Glomerular visceral epithelial cell (primary cell): ENCODE results near the gene ARHGAP24.
"Not testable (repeated sequence)": the region's sequence is repeated elsewhere in the genome, so short reads cannot be mapped to it uniquely, and the experiment has no call there.

Experiments used
- DNase-seq: peaks from one replicate; pipeline ENCODE4 v3.0.0-alpha.2; 2016; ENCODE audit errors: extremely low spot score

Gene ARHGAP24

GRCh38 chr4:85913931-85914694 lies 439.2 kb downstream of the ARHGAP24 start:
- DNase-seq, result no peak

DNA sequence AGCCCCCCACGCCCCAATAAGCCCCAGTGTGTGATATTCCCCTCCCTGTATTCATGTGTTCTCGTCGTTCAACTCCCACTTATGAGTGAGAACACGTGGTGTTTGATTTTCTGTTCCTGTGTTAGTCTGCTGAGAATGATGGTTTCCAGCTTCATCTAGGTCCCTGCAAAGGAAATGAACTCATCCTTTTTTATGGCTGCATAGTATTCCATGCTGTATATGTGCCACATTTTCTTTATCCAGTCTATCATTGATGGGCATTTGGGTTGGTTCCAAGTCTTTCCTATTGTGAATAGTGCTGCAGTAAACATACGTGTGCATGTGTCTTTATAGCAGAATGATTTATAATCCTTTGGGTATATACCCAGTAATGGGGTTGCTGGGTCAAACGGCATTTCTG lies 440.6 kb downstream of the ARHGAP24 start:
- DNase-seq, result not testable (repeated sequence)

DNA sequence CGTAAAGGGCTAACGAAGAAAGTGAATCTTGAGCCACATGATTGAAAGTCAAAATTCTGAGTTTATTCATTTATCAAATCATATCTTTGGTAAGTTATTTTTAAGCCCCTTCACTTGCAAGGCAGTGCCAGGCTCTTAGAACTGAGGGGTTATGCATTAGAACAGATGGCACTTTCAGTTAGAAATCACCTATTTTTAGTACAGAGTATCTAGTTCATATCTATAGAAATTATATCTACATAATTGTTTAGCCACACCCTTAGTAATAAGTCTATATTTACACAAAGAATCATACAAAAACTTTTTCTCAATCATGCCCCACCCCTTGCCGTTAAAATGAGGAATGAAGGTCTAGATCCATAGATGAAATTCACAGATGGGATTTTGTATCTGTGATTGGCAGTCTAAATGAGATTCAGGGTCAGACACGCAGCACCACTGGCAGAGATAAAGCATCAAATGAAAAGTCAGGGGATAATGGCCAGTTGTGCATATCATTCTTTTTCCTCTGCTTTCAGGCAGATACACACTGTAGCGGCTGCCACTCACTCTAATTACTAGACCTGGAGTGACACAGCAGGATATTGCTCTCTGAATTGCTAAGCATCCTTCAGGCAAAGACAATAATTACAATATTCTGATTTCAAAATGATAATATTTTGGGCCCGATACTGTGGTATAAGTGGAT lies 444.4 kb downstream of the ARHGAP24 start:
- DNase-seq, result no peak

DNA sequence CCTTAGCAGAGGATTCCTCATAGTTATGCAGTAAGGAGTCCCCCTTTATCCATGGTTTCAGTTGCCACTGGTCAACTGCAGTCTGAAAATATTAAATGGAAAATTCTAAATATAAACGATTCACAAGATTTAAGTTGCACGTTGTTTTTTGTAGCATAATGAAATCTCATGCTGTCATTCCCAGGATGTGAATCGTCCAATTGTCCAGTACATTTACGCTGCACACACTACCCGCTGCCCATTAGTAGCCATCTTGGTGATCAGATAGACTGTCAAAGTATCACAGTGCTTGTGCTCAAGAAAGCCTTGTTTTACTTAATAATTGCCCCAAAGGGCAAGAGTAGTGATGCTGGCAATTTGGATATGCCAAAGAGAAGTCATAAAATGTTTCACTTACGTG lies 450.1 kb downstream of the ARHGAP24 start:
- DNase-seq, result no peak

- peak; percentile 90 for DNase-seq
These were observed 454.0 kb downstream of the ARHGAP24 start for GRCh38 chr4:85928775-85929591.

DNA sequence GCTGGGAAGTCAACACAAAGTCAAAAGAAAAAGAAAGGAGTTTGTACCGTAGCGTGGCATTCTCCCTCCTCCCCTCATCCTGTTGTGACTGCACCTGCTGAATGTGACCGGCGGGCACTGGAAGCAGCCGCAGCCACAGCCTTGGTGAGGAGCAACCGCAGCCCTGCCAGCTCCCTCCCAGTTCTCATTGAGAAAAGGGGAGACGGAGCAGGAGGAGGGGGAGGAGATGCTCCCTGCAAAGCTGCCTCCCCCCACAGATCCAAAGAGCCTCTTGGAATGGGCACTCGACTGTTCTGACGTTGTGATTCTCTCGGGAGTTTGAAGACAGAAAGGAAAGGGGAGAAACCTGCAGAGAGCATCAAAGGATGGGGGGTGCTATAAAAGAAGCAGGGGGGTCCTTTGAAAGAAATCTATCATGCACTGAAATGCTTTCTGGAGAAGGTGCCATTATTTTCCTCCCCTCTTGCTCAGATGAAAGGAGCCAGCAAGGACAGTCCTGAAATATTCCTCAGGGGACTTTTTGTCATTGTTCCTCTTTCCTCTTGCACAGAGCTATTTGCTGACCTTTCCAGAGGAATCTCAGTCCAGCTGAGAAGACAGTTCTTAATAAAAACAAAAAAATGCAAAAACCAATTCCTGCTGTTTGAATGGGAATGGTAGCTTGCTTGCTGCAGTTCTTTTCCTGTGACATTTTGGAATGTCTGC lies 455.2 kb downstream of the ARHGAP24 start:
- peak; percentile 92 for DNase-seq

DNA sequence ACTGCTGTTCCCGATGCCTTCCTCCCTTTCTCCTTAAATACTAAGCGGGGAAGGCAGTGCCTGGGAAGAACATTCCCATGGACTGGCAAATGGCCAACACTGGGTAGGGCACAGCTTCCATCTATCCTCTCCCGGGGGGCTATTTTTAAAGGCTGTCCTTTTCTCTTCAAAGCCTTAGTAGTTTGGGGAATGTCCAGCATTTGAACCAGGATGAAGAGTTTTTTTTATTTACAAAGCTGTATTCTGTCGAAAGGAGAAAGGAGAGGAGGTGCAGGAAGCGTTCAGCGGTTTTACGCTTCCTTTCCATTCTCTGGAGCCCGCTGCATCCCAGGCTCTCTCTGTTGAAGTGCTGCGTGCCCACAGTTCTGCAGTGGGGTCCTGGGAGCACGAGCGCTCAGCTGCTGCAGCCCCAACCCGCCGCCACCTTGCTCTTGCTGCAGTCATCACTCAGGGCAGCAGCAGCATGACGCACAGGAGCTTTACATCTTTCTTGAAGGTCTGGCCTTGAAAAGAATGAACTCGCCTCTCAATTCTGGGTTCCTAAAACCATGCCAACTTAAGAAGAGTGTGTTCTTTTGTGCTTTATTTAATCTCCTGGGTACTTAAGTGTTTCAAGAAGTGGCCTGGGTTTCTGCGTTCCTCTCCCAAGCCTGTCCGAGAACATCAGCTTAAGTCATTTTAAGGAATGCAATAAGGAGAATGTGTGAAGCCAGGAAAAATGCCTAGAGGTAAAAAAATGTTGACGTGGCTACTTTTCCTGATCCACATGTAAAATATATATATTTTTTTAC lies 457.7 kb downstream of the ARHGAP24 start:
- DNase-seq, result peak; percentile 61

GRCh38 chr4:85933291-85933640 lies 458.3 kb downstream of the ARHGAP24 start:
- DNase-seq, result no peak

DNA sequence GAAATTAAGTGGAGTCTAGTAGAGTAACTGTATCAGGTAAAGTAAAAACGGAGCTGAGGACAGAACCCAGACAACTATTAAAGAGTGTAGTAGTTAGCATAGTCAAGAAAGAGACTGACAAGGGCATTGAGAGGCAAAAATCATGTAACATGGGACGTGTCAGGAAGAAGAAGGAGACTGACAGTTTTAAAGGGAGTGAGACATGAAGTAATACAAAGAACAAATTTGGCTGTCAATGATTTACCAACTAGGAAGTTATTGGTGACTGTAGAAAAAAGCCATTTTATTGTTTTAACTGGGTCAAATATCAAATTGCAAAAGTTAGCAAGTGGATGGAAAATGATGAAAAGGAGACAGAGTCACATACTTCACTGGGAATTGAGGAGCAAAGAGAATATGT lies 462.6 kb downstream of the ARHGAP24 start:
- no peak for DNase-seq

GRCh38 chr4:85938062-85938461 lies 463.1 kb downstream of the ARHGAP24 start:
- DNase-seq, result no peak

DNA sequence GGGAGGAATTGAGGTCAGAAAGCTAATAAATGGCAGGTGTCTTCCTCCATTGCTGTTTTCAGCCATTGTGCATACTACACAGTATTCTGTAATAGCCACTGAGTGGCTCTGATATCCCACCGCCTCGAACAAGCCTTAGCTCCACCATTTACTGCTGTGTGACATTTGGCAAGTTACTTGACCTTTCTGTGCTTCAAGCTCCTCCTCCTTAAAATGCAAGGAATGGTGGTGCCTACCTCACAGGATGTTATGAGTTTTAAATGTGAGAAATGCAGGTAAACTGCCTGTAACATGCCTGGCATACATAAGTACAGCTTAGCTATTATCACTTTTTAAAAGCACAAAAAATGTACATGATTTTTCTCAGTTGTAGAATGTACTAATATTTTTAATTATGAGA lies 464.0 kb downstream of the ARHGAP24 start:
- DNase-seq, result no peak

- no peak for DNase-seq
These were observed 464.6 kb downstream of the ARHGAP24 start for GRCh38 chr4:85939595-85939994.

DNA sequence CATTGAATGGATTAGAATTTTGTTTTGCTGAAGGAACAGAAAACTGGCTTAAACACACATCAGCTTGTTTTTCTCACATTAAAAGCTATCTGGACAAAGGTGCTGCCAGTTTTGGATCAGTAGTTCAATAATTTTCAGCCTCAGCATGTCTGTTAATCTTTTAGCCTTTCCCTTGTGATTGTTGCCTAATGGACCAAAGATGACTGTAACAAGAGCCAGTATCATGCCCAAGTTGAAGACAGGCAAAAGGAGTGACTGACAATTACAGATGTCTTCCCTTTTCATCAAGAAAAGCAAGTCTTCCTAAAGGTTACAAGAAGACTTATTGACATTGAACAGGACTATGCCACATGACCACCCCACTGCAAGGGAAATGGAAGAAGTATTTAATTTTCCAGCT lies 465.2 kb downstream of the ARHGAP24 start:
- no peak for DNase-seq

- DNase-seq, result no peak
These were observed 467.2 kb downstream of the ARHGAP24 start for GRCh38 chr4:85942107-85942506.

- no peak for DNase-seq
These were observed 471.9 kb downstream of the ARHGAP24 start for GRCh38 chr4:85946821-85947220.

DNA sequence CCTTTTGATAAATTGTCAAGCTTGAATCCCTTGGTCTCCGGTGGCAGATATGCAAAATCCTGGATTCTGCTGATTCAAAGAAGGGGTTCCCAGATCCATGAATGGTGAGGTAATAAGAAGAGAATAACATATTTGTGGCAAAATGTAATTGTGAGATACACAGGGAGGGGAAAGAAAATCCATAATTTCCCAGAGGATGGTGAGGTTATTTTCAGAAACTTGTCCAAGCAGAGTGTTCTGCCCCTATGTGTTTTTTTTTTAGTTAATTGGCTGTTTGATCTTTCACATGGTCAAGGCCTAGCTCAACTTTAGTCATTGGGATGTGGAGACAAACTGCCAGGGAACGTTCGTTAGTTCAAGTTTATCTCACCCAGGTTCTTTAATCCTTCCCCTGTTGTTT lies 476.1 kb downstream of the ARHGAP24 start:
- DNase-seq, result no peak

GRCh38 chr4:85952528-85952927 lies 477.6 kb downstream of the ARHGAP24 start:
- DNase-seq, result no peak

GRCh38 chr4:85952972-85953650 lies 478.2 kb downstream of the ARHGAP24 start:
- no peak for DNase-seq

- DNase-seq, result peak; percentile 64
These were observed 478.7 kb downstream of the ARHGAP24 start for GRCh38 chr4:85953651-85954018.

- DNase-seq, result no peak
These were observed 480.8 kb downstream of the ARHGAP24 start for GRCh38 chr4:85955620-85956292.
